GM19238 (cell line): ENCODE data around the gene ZBTB26.

Experiments
- DNase-seq: peaks from one replicate; pipeline ENCODE4 v3.0.0; 2011; ENCODE audit warnings: low spot score; ENCODE audit not compliant: insufficient read length

Gene ZBTB26, protein sequence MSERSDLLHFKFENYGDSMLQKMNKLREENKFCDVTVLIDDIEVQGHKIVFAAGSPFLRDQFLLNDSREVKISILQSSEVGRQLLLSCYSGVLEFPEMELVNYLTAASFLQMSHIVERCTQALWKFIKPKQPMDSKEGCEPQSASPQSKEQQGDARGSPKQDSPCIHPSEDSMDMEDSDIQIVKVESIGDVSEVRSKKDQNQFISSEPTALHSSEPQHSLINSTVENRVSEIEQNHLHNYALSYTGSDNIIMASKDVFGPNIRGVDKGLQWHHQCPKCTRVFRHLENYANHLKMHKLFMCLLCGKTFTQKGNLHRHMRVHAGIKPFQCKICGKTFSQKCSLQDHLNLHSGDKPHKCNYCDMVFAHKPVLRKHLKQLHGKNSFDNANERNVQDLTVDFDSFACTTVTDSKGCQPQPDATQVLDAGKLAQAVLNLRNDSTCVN

DNA sequence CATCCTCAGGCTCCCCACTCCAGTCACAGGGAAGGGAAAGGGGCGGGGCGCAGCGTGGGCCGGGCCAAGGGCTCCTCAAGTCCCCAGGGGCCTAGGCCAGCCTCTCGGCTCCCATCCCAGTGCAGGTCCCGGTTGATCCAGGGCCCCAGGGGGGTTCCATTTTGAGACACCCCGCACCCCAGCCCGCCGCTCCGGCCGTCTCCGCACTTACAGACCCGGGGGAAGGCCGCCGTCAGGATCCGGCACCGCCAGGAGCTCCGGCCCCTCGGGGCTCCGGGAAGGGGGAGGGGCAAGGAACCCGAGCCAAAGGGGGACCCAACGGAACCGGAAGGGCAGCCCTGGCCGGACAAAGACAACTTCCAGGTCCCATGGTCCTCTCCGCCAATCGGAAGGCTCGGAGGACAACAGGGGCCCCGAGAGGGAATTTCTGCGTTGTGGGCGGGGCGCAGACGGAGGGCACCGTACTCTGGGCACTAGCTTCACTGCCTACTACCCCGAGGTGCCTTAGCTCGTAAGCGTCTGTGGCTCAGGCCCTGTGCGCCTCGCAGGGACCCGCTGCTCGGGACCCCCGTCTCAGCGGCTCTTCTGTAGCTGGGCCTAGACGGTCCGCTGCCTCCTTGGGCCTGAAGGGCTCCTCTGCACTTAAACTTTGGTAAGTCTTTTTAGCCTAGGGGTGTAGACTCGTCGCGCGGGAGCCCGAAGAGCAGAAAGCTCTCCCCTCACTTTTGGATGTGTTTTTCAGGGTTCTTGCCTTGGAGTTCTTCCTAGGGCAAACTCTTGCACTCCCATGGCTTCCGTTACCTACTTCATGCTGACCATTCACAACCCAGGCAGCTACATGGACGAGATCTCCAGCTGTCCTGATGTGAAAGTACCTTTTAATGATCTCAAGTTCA is at the start of gene ZBTB26:
Gene ZBTB26 (minus strand): TSS at position 287 of the 896 bp plus-strand sequence. CDS start 11,578 bp downstream, outside the sequence.
- DNase-seq, result peak; percentile 90

DNA sequence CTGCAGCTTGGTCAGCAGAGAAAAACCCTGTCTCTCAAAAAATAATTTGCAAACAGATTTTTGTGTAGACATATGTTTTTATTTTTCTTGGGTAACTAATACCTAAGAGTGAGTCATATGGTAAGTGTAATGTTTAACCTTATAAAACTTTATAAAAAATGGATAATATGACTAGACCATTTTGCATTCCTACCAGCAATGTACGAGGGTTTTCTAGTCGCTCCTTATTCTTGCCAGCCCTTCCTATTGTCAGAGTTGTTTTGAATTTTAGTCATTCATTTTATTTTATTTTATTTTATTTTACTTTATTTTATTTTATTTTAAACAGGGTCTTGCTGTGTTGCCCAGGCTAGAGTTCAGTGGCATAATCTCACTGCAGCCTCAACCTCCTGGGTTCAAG is 47.3 kb upstream of the ZBTB26 start:
- no peak for DNase-seq

DNA sequence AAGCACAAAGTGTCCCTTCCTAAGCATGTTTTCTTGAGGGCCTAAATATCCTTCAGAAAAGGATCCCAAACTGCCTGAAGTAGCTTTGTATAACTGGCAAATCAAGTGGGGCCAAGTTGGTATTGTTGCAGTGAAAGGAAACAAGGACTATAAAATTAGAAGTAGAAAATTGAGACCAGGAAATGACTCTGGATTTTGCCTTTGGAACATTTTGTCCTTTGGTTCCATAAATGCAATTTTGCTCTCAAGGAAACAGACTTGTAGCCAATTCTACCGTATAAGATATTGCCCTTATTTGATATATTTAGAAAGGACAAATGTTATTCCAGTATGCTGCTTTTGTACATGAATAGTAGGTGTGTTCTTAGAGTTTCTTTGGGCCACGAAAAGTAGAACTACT is 43.9 kb upstream of the ZBTB26 start:
- no peak for DNase-seq

DNA sequence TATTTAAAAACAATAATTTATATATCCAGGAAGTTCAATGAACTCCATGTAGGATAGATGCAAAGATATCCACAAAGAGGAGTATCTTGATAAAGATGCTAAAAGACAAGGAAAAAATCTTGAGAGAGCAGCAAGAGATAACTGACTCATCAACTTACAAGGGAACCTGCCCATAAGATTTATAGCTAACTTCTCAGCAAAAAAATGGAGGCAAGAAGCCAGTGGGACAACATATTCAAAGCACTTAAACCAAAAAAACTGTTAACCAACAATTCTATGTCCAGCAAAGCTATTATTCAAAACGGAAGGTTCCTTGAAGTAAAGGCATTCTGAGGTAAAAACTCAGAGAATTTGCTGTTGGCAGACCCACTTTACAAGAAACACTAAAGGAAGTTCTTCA is 29.8 kb upstream of the ZBTB26 start:
- DNase-seq, result no peak

DNA sequence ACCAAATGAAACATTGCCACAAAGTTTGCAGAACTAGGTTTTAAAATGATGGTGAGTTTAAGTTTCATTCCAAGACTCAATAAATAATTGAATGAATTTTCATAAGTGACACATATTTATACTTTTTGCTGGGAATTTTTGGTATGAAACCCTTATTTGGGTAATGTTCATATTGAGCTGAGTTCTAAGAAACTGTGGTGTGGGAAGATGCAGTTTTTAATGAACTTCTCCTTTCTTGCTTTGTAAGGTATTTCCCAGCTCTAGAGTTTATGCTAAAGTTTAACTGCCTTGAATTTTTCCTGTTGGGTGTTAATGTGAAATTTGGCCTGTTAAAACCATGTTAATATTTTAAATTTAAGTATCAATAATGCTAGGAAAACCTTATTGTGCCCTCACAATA is 24.6 kb upstream of the ZBTB26 start:
- no peak for DNase-seq

DNA sequence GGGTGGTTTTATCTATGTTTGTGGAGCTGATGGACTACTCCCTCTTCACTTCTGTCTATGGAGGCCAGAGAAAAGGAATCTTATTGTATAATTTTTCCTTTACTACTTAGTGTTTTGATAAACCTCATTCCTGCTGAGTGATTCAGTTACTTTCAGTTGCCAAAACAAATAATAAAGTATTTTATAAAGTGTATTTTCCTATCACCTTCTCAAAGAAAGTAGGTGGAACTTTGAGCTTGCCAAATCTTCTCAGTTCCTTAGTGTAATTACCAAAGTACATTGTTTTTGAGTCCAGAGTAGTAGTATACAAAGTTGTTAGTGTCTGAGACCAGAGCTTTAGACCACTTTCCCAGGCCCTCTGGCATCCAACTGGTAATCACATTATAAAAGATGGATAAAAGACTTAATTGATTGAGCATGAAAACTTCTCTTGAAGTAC is 23.0 kb upstream of the ZBTB26 start:
- DNase-seq, result no peak

DNA sequence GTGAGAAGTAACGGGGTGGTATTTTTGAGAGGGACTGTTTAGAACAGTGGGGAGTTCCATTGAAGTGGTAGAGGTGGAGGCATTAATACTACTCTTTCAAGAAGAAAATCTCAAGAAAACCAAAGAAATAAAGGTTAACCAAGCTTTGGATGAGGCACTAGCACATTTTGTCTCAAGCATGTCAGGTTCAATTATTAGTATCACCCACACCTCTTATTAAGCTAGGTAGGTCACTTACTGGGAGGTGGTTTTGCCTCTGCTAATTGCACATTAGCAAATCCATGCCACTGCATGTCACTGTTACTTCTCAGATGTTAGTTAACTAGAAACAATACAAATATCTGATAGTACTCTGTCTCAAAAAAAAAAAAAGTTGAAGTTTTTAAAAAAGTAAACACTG is 19.7 kb upstream of the ZBTB26 start:
- DNase-seq, result no peak

DNA sequence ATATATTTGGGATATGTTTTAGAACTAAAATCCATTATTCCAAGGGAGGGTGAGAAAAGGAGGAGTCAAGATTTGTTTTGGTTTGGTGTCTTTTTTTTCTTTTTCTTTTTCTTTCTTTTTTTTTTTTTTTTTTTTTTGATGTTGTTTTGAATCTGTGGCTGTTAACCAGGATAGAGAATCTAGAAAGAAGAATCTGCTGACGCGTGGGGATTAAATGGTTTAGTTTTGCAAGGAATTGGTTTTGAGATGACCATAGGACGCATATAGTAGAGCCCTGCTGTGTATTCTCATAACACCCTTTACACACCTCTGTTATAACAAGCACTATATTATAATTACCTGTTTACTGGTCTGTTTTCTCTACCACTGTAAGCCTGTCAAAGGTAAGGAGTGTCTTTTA is 19.0 kb upstream of the ZBTB26 start:
- no peak for DNase-seq

DNA sequence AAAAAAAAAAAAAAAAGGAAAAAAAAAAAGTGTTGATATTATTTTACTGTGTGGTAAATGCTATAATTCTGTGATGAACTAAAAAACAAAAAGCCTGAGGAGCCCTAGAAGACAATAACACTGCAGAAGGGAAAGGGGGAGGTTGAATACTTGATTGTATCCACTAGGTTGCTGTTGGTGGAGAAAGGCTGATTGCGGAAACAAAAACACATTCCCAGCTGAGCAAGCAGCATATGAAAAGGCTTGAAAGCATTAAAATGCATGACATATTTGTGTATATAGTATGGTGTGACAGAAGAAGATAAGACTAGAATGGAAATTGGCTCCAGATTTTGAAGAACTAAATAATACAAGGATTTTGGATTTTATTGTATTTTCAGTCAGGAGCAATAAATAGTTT is 18.4 kb upstream of the ZBTB26 start:
- DNase-seq, result no peak

DNA sequence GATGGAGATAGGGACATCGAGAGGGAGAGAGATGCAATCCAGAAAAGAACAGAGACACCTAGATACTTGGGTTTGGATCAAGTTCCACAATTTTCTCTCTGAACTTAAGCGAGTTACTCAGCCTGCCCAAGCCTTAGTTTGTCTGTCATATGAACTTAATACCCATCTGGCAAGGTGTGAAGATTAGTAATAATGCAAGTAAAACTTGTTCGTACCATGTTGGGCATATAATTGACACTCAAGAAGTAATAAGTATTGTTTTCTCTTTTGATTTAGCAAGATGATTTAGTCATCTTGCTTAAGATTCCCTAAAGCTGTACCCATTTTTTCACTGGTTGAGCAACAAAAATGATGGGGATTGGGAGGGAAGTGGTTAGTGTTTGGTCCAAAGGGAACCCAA is 17.0 kb upstream of the ZBTB26 start:
- no peak for DNase-seq

DNA sequence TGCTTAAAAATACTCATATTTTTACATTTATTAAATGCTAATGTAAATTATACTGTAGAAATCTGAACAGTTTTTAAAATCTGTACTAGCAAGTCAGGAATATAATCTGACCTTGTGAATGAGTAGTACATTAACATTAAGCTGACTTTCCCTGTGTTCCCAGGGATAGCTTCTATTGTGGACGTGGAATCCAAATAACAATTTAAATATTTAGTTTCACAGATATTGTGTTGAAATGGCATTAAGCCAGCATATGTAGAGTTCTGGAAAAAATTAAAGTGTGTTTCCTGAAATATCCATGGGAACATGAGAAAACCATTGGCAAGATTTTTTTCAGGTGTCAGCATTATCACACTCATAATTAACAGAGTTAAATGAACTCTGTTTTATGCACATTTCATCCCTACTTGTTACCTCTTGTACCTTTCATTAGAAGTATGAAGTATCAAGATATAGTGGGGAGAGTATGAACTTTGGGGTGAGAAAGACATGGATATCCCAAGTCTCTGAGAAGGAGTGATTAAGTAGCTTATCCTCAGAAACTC is 15.2 kb upstream of the ZBTB26 start:
- no peak for DNase-seq

DNA sequence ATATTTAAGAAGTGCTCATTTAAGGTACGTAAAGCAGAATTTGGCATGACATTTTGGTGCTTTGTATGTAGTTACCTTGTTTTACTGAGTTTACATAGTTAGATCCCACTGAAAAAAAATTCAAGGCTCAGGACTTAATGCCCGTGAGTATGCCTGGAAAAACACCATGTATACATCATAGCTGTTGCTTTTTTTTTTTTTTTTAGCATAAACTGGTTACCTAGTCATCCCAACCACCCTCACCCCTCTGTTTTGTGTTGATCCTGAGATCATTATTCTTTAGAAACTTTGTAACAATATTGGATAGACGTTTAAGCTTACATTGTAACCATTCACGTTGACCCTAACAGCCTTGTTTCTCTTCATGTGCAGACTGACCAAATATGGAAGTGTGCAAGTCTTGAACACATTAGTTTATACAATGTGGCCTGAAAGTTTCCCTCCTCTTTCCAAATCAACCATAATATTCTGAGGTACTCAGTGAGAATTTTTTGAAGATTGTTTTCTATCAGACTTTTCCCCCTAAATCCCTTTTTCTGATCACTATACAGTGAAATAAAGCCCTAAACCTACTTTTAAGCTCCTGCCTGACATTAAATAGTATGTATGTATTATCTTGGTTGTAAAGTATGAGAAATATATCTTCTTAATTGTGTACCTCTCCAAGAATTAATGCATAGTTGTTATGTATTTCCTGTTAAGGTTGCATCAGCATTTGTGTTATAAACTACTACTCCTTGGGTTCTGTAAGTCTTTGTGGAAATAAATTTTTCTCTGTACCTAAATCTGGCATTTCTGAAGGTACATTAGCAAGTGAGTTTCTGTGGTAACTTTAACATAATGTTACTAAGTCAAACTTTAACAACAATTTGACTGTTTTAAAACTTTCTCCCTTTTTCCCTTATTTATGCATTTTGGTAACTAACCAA is 13.9 kb upstream of the ZBTB26 start:
- no peak for DNase-seq

DNA sequence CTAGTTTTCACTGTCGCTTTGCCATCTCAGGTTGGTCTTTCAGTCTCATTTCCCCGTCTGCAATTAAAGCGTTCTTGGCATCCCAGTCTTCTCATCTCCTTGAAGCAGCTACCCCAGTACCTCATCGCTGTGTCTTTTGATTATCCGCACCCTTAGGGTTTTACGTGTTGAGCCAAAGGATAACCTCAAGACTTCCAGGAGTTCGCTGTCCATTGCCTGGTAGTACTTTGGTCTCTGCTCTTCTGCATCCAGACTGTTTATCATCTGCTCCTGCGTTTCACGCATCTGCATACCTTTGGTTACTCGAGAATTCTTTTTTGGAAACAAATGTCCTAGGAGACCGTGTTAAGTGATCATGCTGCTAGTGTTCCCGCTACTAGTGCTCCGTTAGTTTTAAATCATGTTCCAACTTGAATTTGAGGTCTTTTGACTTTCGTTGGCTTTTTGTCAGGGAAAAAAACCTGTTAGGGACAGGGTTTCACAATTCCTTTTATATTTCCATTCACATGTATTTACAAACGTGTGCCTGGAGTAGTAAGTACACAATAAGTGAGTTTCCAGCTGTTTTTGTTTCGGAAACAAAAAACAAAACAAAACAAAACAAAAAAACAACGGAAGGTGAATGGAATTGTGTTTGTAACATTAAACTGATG is 10.4 kb upstream of the ZBTB26 start:
- no peak for DNase-seq

DNA sequence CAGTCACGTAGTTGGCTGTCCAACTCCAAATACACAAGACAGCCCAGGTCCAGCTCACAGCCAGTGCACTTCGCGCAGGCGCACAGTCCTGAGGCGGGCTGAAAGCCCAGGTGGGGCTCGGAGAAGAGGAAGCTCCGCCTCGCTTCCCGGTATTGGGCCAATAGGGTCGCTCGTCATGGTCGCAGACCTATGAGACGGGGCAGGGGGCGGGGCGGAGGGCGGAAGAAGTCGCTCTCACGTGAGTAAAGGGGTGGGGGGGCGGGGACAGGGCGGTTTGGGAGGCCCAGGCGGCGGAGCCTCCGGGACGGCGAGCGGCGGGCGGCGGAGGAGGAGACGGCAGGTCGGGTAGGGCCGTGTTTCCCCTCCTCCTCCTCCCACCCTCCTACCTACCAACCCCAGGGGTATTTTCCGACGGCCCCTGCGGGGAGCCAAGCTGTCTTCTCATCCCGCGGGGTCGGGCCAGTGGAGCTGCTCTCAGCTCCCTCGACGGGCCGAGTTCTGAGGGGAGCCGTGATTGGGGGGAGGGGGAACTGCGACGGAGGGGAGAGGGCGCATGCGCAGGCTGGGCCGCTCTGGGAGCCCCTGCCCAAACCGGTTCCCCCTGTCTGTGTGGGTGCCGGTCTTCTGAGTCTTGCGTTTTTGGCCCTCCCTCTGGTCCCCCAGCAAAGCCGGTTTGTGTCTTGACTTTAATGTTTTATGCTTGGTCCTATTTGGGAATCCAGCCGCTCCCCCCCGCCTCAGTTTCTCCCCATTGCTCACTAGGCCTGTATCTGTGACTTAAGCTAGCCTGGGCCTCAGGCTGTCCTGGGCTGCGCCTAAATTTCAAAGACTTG is 9.7 kb upstream of the ZBTB26 start, which contains the start of gene RABGAP1:
Gene RABGAP1 (plus strand): TSS at position 272 of the 833 bp plus-strand sequence. CDS start 16,040 bp downstream, outside the sequence.
- peak; percentile 91 for DNase-seq

DNA sequence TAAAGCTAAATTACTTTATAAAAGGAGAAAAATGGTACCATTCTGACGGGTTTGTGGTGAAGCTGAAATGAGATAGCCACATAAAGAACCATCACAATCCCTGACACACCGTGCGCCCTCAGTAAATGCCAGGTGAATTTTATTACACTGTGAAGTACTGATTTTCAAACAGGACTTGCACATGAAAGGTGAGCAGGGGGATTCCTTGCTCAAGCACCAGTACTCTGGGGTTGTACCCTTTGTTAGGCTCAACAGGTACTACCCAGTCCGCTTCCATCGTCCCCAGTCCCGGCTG is 9.1 kb upstream of the ZBTB26 start:
- DNase-seq, result no peak

DNA sequence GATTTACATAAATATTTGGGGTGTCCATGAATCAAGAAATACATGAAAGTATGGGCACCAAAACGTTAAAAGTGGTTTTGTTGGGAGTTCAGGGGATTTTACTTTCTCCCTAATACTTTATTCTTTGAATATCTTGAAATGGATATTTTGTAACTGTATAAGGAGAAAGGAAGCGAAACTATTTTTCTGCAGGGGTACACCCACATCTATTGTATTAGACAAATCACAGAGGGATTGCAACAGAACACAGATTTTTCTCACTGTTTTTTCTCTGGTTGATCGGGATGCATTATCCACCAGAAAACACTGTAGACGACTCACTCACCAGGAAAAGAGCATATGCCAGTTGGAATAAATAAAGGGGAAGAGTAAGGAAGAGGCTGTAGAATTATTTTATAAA is 8.3 kb upstream of the ZBTB26 start:
- DNase-seq, result no peak

DNA sequence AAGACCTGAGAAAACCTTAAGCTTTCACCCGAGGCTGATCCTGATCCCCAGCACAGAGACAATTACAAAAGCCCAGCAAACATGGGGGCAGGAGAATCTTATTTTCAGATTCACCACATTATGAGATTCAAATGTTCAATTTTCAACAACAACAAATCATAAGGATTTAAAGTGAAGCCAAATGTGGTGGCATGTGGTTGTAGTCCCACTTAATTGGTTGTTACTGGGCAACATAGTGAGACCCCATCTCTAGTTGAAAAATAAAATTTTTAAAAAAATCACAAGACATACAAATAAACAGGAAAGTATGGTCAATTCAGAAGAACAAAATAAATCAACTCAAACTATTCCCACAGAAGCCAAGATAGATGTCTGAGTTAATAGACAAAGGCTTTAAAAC is 5.6 kb upstream of the ZBTB26 start:
- DNase-seq, result no peak

DNA sequence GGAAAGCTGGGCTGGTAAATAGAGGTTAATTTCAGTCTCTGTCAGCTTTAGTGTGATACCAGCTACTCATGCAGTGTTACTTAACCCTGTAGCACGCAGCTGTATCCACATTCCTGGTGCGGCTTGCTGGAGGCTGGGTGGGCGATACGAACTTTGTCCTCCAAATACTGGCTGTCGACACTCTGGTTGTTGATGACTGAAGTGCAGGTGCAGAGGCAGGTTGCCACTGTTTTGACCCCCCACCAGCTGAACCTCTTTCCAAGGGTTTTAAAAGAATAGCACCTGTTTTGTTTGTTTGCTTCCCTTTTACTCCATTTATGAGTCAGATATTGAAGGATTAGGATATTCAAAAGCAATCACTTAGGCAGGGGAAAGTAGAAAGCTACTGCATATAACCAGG is 5.2 kb upstream of the ZBTB26 start:
- DNase-seq, result no peak

DNA sequence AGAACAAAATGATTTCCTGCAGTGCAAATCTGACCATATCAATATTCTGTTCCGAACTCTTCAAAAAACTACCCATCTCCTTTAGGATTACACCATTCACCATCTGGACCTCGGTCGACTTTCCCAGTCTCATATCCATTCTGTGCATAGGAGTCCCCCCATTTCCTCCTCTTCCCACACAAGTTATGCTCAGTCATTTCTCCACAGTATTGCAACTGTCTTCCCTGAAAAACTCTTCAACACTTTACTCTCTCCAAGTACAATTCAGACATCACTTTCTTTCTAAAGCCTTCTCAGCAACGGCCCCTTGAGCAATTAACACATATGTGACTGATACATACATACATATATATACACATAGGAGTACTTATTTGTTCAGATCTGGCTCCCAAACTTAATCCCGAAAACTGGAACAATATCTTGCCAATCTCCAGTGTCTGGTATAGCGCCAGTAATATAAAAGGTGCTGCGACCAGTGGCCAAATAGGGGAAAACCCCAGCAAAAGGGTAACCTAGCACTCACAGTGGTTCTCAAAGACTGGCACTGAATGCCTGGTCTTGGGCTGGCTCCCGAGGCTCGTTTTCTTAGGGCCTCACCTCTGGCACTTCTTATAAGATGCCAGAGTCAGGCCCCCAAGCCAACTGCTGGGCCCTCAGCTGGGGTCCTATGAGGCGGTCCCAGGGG is 629 bp downstream of the ZBTB26 start:
- DNase-seq, result no peak
